GM21717 (cell line): ENCODE measurements around the gene AP1S3.
"Not testable (repeated sequence)": the region's sequence is repeated elsewhere in the genome, so short reads cannot be mapped to it uniquely, and the experiment has no call there.

Experiments used
- ATAC-seq: cut with Tn5 transposase; IDR thresholded peaks from one replicate; pipeline ENCODE4 v1.9.1; 2021; ENCODE audit warnings: mild to moderate bottlenecking, moderate library complexity; ENCODE audit not compliant: unreplicated experiment

AP1S3 gene

GRCh38 chr2:223811757-223812156 is 25.6 kb downstream of the AP1S3 start:
- ATAC-seq = no peak

- ATAC-seq = no peak
These were observed 32.4 kb downstream of the AP1S3 start for GRCh38 chr2:223805008-223805407.

GRCh38 chr2:223801736-223802135 is 35.6 kb downstream of the AP1S3 start:
- no peak for ATAC-seq

GRCh38 chr2:223800908-223801307 is 36.5 kb downstream of the AP1S3 start:
- ATAC-seq = no peak

- peak; percentile 98 for ATAC-seq
These were observed 39.3 kb downstream of the AP1S3 start for GRCh38 chr2:223797811-223798721.

- ATAC-seq = no peak
These were observed 40.3 kb downstream of the AP1S3 start for GRCh38 chr2:223797037-223797436.

GRCh38 chr2:223789423-223789822 is 48.0 kb downstream of the AP1S3 start:
- ATAC-seq = no peak

GRCh38 chr2:223788826-223789225 is 48.6 kb downstream of the AP1S3 start:
- no peak for ATAC-seq

GRCh38 chr2:223788106-223788505 is 49.3 kb downstream of the AP1S3 start:
- not testable (repeated sequence) for ATAC-seq

- ATAC-seq = peak; percentile 45
These were observed 50.0 kb downstream of the AP1S3 start for GRCh38 chr2:223787358-223787757.

GRCh38 chr2:223786943-223787342 is 50.4 kb downstream of the AP1S3 start:
- ATAC-seq = peak; percentile 51

GRCh38 chr2:223786236-223786635 is 51.1 kb downstream of the AP1S3 start:
- ATAC-seq = no peak

- ATAC-seq = no peak
These were observed 53.1 kb downstream of the AP1S3 start for GRCh38 chr2:223784221-223784772.

- no peak for ATAC-seq
These were observed 54.8 kb downstream of the AP1S3 start for GRCh38 chr2:223782629-223783028.

- ATAC-seq = no peak
These were observed 55.8 kb downstream of the AP1S3 start for GRCh38 chr2:223781560-223781959.

- ATAC-seq = peak; percentile 76
These were observed 57.5 kb downstream of the AP1S3 start for GRCh38 chr2:223779877-223780276.

- ATAC-seq = no peak
These were observed 63.2 kb downstream of the AP1S3 start for GRCh38 chr2:223774193-223774592.

GRCh38 chr2:223772363-223772762 is 65.0 kb downstream of the AP1S3 start:
- no peak for ATAC-seq

- ATAC-seq = no peak
These were observed 65.9 kb downstream of the AP1S3 start for GRCh38 chr2:223771475-223771874.

- no peak for ATAC-seq
These were observed 69.2 kb downstream of the AP1S3 start for GRCh38 chr2:223768179-223768578.

- no peak for ATAC-seq
These were observed 70.0 kb downstream of the AP1S3 start for GRCh38 chr2:223767341-223767740.

- ATAC-seq = no peak
These were observed 72.1 kb downstream of the AP1S3 start for GRCh38 chr2:223765221-223765785.
